ENCODE data around the gene CCDC38. TPM values are rescaled to one million over a fixed set of nuclear protein-coding genes. Genes with fewer than 3 reads are reported as not detected.

Gene CCDC38
- total and polyA plus RNA-seq, 9 of the 15 experiments (the other 6 are each of a cell fraction or from before 2014, with no cell fraction given), result not detected

DNA sequence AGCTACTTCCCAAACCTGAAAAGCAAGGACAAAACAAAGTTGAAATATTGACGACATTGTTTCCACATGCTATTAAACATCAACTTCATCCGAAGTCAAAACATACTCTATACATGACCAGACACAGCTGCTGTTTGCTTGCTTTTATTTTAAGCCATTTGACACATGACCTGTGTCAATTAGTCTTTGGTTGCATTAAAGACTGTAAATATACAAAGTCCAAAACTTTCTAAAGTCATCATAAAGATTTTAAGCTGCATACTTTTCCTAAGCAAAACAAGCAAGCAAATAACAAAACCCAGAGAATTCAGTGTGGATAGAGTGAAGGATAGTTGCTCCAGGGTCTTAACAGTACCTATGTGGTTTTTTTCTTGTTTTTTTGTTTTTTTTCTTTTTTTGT is 31.9 kb upstream of the CCDC38 start:
- Histone ChIP-seq H4K20me1 (replicated peaks; ENCODE audit: control insufficient read depth, insufficient read depth, low read length) (peaks cover 4% of the 10 kb centered on the region; the same call in 1 of the 2 replicates), H3K4me3 (no peak overlapping the region), H3K9me1 (ENCODE audit: control insufficient read depth, insufficient read depth, low read length) (no peaks in the 10 kb centered on the region), H3K36me3 (ENCODE audit: control insufficient read depth, insufficient read depth, low read length) (no peaks in the 10 kb centered on the region), H3K4me2 (ENCODE audit: insufficient read depth, low read length) (no peak overlapping the region), H3K9me3 (replicated peaks; ENCODE audit: control insufficient read depth, insufficient read depth, low read depth, low read length) (no peaks in the 10 kb centered on the region), H3K79me2 (ENCODE audit: control insufficient read depth, insufficient read depth, low read length) (no peaks in the 10 kb centered on the region), H3K4me1 (replicated peaks in 1 of 2; ENCODE audit: control insufficient read depth in 2 of 2, insufficient read depth in 2 of 2, low read length in 2 of 2) (peaks cover 0 to 5% of the 10 kb centered on the region in 2 experiments; a peak in 1 of 5 replicates), H3K27me3 (ENCODE audit: control insufficient read depth in 2 of 2, insufficient read depth in 2 of 2, low read length in 2 of 2) (peaks cover 20 to 27% of the 10 kb centered on the region in 2 experiments), H2AFZ (ENCODE audit: low read depth, low read length) (no peak overlapping the region), H3K9ac (ENCODE audit: insufficient read depth in 1 of 2, low read depth in 2 of 2, low read length in 2 of 2) (no peak overlapping the region), H3K27ac (ENCODE audit: extremely low read depth, low read depth, low read length) (no peak overlapping the region)
- WGBS (ENCODE audit: insufficient coverage, low coverage, missing lambda C conversion rate), result 0% methylated on average over 2 of the region's 2 CpGs
- BruUV-seq (replicated peaks), result no TSS peak
- CTCF ChIA-PET (ENCODE audit: low intra/inter-chr PET ratio), result no interaction called here
- intact Hi-C loops (cut with micrococcal nuclease) (no loop called here), in situ Hi-C loops (cut with MboI) (no loop called here)
- FAIRE-seq (no peak), ATAC-seq (no peak), DNase-seq (ENCODE audit: extremely low read depth in 1 of 4, low spot score in 3 of 4) (no peak)
- POLR2A ChIA-PET, result no interaction called here
- no peak for TF ChIP-seq ZBED1 (IDR thresholded peaks at IDR 0.05)
- TF ChIP-seq ZNF507 (tag; conservative IDR thresholded peaks at IDR 0.05), result no peak
- TF ChIP-seq ZNF224 (CRISPR knock-in tag; IDR thresholded peaks at IDR 0.05), result no peak
- no peak for TF ChIP-seq MBD2 (IDR thresholded peaks at IDR 0.05; ENCODE audit: borderline replicate concordance, low read depth)
- TF ChIP-seq MTA3 (IDR thresholded peaks at IDR 0.05; ENCODE audit: borderline replicate concordance), result no peak
- TF ChIP-seq KLF16 (IDR thresholded peaks at IDR 0.05), result no peak
- TF ChIP-seq, protein P1, sequence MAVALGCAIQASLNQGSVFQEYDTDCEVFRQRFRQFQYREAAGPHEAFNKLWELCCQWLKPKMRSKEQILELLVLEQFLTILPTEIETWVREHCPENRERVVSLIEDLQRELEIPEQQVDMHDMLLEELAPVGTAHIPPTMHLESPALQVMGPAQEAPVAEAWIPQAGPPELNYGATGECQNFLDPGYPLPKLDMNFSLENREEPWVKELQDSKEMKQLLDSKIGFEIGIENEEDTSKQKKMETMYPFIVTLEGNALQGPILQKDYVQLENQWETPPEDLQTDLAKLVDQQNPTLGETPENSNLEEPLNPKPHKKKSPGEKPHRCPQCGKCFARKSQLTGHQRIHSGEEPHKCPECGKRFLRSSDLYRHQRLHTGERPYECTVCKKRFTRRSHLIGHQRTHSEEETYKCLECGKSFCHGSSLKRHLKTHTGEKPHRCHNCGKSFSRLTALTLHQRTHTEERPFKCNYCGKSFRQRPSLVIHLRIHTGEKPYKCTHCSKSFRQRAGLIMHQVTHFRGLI (CRISPR knock-in tag; IDR thresholded peaks at IDR 0.05), result no peak
- no peak for TF ChIP-seq TARDBP (IDR thresholded peaks at IDR 0.05)
- no peak for TF ChIP-seq JUND (IDR thresholded peaks at IDR 0.05; ENCODE audit: borderline replicate concordance, low read depth, low read length)
- TF ChIP-seq JUND (tag; IDR thresholded peaks at IDR 0.05; ENCODE audit: borderline replicate concordance, low read depth, low read length), result no peak
- TF ChIP-seq RBM39 (optimal IDR thresholded peaks at IDR 0.05; ENCODE audit: low read depth, low read length), result no peak
